HG02938 (cell line): ENCODE data around the gene DCC.

Experiments
- ATAC-seq: cut with Tn5 transposase; IDR thresholded peaks from one replicate; pipeline ENCODE4 v1.9.1; 2021; ENCODE audit warnings: mild to moderate bottlenecking, moderate library complexity; ENCODE audit not compliant: unreplicated experiment

DCC gene

GRCh38 chr18:53004798-53005197, 664.8 kb downstream of the DCC start:
- ATAC-seq = no peak

GRCh38 chr18:53018791-53019190, 678.8 kb downstream of the DCC start:
- no peak for ATAC-seq

DNA sequence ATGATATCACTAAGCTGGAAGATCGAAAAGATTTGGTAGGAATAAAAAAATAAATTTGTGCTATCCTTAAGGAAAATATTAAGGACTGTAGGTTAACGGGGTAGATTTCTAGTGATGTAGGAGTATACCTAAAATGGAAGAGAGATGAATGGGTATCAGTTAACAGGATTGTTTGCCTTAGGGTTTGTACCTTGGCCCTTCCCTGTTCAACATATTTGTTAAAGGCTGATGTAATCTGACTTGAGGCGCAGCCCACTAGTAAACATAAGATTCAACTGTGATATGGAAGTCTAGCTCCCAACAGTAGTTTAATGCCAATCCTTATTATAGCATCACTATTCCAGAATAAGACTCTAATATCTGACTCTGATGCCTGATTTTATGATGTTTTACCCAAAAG, 685.2 kb downstream of the DCC start:
- ATAC-seq = no peak

GRCh38 chr18:53028565-53028964, 688.6 kb downstream of the DCC start:
- ATAC-seq = no peak

GRCh38 chr18:53033128-53033527, 693.1 kb downstream of the DCC start:
- no peak for ATAC-seq

- no peak for ATAC-seq
These were observed 698.6 kb downstream of the DCC start for GRCh38 chr18:53038608-53039007.

GRCh38 chr18:53040286-53040685, 700.3 kb downstream of the DCC start:
- no peak for ATAC-seq

DNA sequence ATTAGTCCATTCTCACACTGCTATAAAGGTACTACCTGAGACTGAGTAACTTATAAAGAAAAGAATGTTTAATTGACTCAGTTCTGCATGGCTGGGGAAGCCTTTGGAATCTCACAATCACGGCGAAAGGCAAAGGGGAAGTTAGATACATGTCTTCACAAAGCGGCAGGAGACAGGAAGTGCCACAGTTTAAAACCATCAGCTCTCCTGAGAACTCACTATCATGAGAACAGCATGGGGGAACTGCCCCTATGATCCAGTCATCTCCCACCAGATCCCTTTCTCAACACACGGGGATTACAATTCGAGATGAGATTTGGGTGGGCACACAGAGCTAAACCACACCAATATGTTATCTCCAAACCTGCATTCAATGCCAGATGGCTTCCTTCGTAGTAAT, 716.1 kb downstream of the DCC start:
- ATAC-seq = no peak

GRCh38 chr18:53070788-53071187, 730.8 kb downstream of the DCC start:
- no peak for ATAC-seq

- ATAC-seq = no peak
These were observed 740.7 kb downstream of the DCC start for GRCh38 chr18:53080687-53081086.

DNA sequence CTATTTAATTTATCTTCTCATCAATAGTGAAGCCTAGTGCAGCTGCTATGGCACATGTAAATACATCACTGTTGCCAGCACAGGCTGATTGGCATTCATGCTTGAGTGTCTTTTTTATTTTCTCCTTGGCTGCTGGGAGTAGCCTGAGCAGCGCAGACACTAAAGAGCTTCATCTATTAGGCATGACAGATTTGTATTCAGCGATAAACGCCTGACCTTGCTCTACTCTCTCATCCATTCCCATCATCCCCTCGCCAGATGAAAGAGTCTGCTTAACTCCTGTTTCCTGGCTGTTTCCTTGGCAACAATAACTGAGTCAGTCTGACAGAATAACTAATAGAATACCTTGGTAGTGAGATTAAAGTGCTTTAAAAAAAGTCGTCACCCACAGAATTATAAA, 753.6 kb downstream of the DCC start:
- no peak for ATAC-seq

DNA sequence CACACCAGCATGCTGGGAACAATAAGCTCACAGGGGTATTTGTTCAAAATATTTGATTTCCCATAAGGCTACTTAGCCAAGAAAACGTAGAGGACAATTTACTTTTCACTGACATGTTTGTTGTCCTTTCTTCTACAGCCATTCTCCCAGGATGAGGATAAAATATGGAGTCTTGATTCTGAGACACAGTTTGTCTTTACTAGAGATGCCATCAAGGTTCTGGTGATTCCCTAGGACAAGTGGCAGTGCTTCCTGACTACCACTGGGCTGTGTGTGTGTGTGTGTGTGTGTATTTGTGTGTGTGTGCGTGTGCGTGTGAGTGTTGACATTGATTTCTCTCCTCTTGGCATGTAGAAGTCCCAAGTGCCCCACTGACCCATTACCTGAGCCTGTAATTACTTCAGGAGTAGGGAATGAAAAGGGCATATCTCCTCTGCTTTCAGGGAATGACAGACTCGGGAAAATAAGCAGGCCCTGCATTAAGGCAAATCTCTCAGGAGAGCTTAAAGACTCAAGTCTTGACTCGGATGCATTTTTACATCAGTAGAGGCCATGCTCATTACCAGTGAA, 761.6 kb downstream of the DCC start:
- ATAC-seq = no peak

GRCh38 chr18:53114441-53114840, 774.4 kb downstream of the DCC start:
- ATAC-seq = no peak

- no peak for ATAC-seq
These were observed 776.0 kb downstream of the DCC start for GRCh38 chr18:53115876-53116585.

DNA sequence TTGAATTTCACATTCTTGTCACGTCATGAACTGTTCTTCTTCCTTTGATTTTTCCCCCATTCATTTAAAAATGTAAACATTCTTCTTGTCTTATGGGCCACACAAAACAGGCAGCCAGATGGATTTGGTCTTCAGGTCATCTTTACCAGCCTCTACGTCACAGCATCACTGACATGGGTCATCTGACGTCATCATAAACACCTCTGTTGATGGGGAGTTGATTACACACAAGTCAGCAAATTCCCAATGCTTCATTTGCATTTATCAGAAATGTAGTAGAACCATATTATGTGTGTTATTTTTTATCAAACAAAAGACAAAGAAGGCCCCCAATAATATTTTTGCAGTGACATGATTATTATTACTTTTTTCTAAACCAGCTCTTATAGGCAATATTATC, 777.9 kb downstream of the DCC start:
- ATAC-seq = no peak

DNA sequence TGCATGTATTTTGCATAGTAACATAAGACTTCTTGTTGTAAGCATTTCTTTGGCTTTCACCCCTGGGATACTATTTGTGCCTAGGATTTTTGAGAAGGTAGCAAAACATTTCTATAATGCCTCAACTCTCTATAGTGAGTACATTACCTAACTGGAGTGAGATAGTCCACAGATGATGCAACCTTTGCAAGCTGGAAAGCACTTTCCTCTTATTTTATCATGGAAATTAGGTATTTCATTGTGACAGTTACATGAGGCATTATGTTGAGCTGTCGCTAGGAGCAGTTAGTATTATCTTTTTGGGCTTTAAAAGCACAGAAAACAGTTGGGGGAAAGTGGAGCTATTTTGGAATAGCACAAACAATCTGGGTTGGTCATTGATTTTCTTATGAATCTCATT, 786.2 kb downstream of the DCC start:
- ATAC-seq = no peak

DNA sequence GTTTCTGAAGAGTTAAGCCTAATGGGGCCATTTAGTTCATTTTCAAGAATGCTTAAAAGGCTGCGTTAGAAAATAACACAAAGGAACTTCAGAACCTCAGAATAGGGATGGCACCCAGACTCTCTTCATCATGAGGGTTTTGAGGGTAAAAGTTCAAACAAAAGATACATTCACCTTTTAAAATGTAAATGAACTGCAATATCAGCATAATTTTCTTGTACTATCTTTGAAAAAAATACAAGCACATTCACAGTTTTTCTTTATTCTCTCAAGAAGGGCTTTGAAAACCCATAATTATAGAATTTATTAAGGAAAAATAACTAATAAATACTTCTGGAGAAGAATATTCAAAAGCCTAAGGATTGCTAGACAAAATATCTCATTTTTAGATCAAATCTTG, 791.0 kb downstream of the DCC start:
- ATAC-seq = no peak

GRCh38 chr18:53134711-53135110, 794.7 kb downstream of the DCC start:
- ATAC-seq = no peak

GRCh38 chr18:53135654-53136053, 795.7 kb downstream of the DCC start:
- ATAC-seq = no peak

DNA sequence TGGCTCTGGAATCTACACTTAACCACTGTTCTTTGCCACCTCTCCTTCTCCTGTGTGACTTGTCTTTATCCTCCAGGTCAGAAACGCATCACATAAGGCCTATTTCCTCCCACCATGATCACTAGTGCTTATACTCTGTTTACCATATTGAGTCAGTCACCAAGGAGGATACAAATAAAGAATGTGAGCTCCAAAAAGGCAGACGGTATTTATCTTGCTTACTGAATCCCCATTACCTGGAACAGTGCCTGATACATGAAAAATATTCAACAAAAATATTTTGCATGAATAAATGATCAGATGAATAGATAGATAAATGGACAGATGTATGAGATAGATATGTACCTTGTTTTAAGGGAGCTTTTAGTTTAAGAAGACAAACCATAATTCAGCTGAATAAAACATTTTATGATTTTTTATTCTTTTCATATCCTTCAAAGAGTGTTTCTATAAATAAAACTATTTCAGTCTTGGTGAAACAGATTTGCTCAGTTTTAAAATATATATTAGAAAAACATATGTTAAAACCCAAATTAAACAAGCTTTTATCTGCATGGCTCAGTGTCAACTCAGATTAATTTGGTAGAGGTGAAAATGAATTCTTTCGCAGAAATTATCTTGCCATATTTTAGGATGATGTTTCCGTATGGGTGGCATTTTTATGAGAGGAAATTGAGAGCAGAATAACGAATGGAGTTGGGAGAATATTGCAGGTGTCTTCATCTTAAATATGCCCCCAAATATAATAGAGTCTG, 799.9 kb downstream of the DCC start:
- no peak for ATAC-seq

DNA sequence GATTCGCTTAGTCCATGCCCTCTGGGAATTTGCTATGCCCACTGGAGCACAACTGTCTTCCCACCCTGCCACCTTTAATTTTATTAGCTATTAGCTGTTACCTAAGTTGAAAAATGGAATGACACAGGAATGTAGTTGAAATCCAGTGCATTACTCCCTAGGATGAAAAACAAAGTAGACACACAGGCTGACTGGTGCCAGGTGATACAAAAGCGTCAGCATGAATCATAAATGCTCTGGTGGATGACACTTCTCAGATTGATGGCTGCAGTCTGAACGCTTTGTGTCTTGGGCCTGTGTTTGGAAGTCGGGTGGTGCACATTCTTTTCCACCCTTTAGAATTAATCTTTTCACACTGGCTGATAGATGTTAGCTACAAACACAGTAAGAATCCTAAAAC, 802.0 kb downstream of the DCC start:
- no peak for ATAC-seq

- no peak for ATAC-seq
These were observed 807.5 kb downstream of the DCC start for GRCh38 chr18:53147472-53147871.
